ENCODE results near the gene PRKCE.

Gene PRKCE

GRCh38 chr2:46157072-46157965 is 505.8 kb downstream of the PRKCE start:
- Histone ChIP-seq H3K27me3 (ENCODE audit: insufficient read depth, insufficient read length) (no peaks in the 10 kb centered on the region), H3K36me3 (ENCODE audit: insufficient read depth, insufficient read length, low read length) (no peaks in the 10 kb centered on the region)

GRCh38 chr2:46157966-46158310 is 506.5 kb downstream of the PRKCE start:
- TF ChIP-seq SUZ12 (IDR thresholded peaks at IDR 0.05; ENCODE audit: extremely low read depth, insufficient read depth, insufficient read length), result no peak
- TF ChIP-seq YY1 (IDR thresholded peaks at IDR 0.05; ENCODE audit: insufficient read depth, insufficient read length), result no peak
- no peak for TF ChIP-seq ZNF274 (IDR thresholded peaks at IDR 0.05; ENCODE audit: low read depth, low read length)
- Histone ChIP-seq H3K4me3 (ENCODE audit: insufficient read length, low read depth) (no peak overlapping the region), H3K9me3 (ENCODE audit: insufficient read depth, low read length) (no peaks in the 10 kb centered on the region), H3K9ac (ENCODE audit: insufficient read length, low read depth) (no peak overlapping the region), H3K4me1 (ENCODE audit: insufficient read depth, insufficient read length) (peaks cover 3% of the 10 kb centered on the region), H3K36me3 (ENCODE audit: insufficient read depth, insufficient read length, low read length) (no peaks in the 10 kb centered on the region), H3K27me3 (ENCODE audit: insufficient read depth, insufficient read length) (no peaks in the 10 kb centered on the region)
- no peak for DNase-seq (ENCODE audit: low read depth, low spot score)

More at GRCh38 chr2:46157072-46157965, 505.8 kb downstream of the PRKCE start:
- Histone ChIP-seq H3K9me3 (ENCODE audit: insufficient read depth, low read length) (no peaks in the 10 kb centered on the region), H3K4me3 (ENCODE audit: insufficient read length, low read depth) (no peak overlapping the region), H3K9ac (ENCODE audit: insufficient read length, low read depth) (no peak overlapping the region), H3K4me1 (ENCODE audit: insufficient read depth, insufficient read length) (peaks cover 3% of the 10 kb centered on the region)
- TF ChIP-seq ZNF274 (IDR thresholded peaks at IDR 0.05; ENCODE audit: low read depth, low read length) (no peak), SUZ12 (IDR thresholded peaks at IDR 0.05; ENCODE audit: extremely low read depth, insufficient read depth, insufficient read length) (no peak), YY1 (IDR thresholded peaks at IDR 0.05; ENCODE audit: insufficient read depth, insufficient read length) (no peak)
- DNase-seq (ENCODE audit: low read depth, low spot score), result no peak

GRCh38 chr2:46158661-46159060 is 507.2 kb downstream of the PRKCE start:
- peaks cover 3% of the 10 kb centered on the region for H3K4me1 ChIP-seq (ENCODE audit: insufficient read depth, insufficient read length)
- H3K9ac ChIP-seq (ENCODE audit: insufficient read length, low read depth), result no peak overlapping the region
- H3K4me3 ChIP-seq (ENCODE audit: insufficient read length, low read depth), result no peak overlapping the region
- H3K27me3 ChIP-seq (ENCODE audit: insufficient read depth, insufficient read length), result no peaks in the 10 kb centered on the region
- no peak for TF ChIP-seq SUZ12 (IDR thresholded peaks at IDR 0.05; ENCODE audit: extremely low read depth, insufficient read depth, insufficient read length)
- no peak for TF ChIP-seq ZNF274 (IDR thresholded peaks at IDR 0.05; ENCODE audit: low read depth, low read length)
- no peak for TF ChIP-seq YY1 (IDR thresholded peaks at IDR 0.05; ENCODE audit: insufficient read depth, insufficient read length)
- H3K9me3 ChIP-seq (ENCODE audit: insufficient read depth, low read length), result no peaks in the 10 kb centered on the region
- H3K36me3 ChIP-seq (ENCODE audit: insufficient read depth, insufficient read length, low read length), result no peaks in the 10 kb centered on the region
- no peak for DNase-seq (ENCODE audit: low read depth, low spot score)

GRCh38 chr2:46160326-46160725 is 508.9 kb downstream of the PRKCE start:
- Histone ChIP-seq H3K9ac (ENCODE audit: insufficient read length, low read depth) (no peak overlapping the region), H3K36me3 (ENCODE audit: insufficient read depth, insufficient read length, low read length) (no peaks in the 10 kb centered on the region), H3K27me3 (ENCODE audit: insufficient read depth, insufficient read length) (no peaks in the 10 kb centered on the region), H3K4me3 (ENCODE audit: insufficient read length, low read depth) (no peak overlapping the region), H3K4me1 (ENCODE audit: insufficient read depth, insufficient read length) (peaks cover 2% of the 10 kb centered on the region), H3K9me3 (ENCODE audit: insufficient read depth, low read length) (no peaks in the 10 kb centered on the region)
- DNase-seq (ENCODE audit: low read depth, low spot score), result no peak
- TF ChIP-seq ZNF274 (IDR thresholded peaks at IDR 0.05; ENCODE audit: low read depth, low read length) (no peak), YY1 (IDR thresholded peaks at IDR 0.05; ENCODE audit: insufficient read depth, insufficient read length) (no peak), SUZ12 (IDR thresholded peaks at IDR 0.05; ENCODE audit: extremely low read depth, insufficient read depth, insufficient read length) (no peak)

GRCh38 chr2:46161315-46161714 is 509.8 kb downstream of the PRKCE start:
- H3K4me1 ChIP-seq (ENCODE audit: insufficient read depth, insufficient read length), result peaks cover 2% of the 10 kb centered on the region
- H3K4me3 ChIP-seq (ENCODE audit: insufficient read length, low read depth), result no peak overlapping the region
- no peaks in the 10 kb centered on the region for H3K27me3 ChIP-seq (ENCODE audit: insufficient read depth, insufficient read length)
- no peak overlapping the region for H3K9ac ChIP-seq (ENCODE audit: insufficient read length, low read depth)
- TF ChIP-seq YY1 (IDR thresholded peaks at IDR 0.05; ENCODE audit: insufficient read depth, insufficient read length), result no peak
- TF ChIP-seq ZNF274 (IDR thresholded peaks at IDR 0.05; ENCODE audit: low read depth, low read length), result no peak
- no peak for TF ChIP-seq SUZ12 (IDR thresholded peaks at IDR 0.05; ENCODE audit: extremely low read depth, insufficient read depth, insufficient read length)
- no peaks in the 10 kb centered on the region for H3K9me3 ChIP-seq (ENCODE audit: insufficient read depth, low read length)
- H3K36me3 ChIP-seq (ENCODE audit: insufficient read depth, insufficient read length, low read length), result no peaks in the 10 kb centered on the region
- no peak for DNase-seq (ENCODE audit: low read depth, low spot score)

GRCh38 chr2:46161911-46162310 is 510.4 kb downstream of the PRKCE start:
- TF ChIP-seq ZNF274 (IDR thresholded peaks at IDR 0.05; ENCODE audit: low read depth, low read length) (no peak), SUZ12 (IDR thresholded peaks at IDR 0.05; ENCODE audit: extremely low read depth, insufficient read depth, insufficient read length) (no peak), YY1 (IDR thresholded peaks at IDR 0.05; ENCODE audit: insufficient read depth, insufficient read length) (no peak)
- Histone ChIP-seq H3K27me3 (ENCODE audit: insufficient read depth, insufficient read length) (no peaks in the 10 kb centered on the region), H3K9me3 (ENCODE audit: insufficient read depth, low read length) (no peaks in the 10 kb centered on the region)

GRCh38 chr2:46162329-46163097 is 511.0 kb downstream of the PRKCE start:
- no peak overlapping the region for H3K9ac ChIP-seq (ENCODE audit: insufficient read length, low read depth)
- no peaks in the 10 kb centered on the region for H3K27me3 ChIP-seq (ENCODE audit: insufficient read depth, insufficient read length)
- H3K36me3 ChIP-seq (ENCODE audit: insufficient read depth, insufficient read length, low read length), result no peaks in the 10 kb centered on the region
- no peak overlapping the region for H3K4me3 ChIP-seq (ENCODE audit: insufficient read length, low read depth)
- TF ChIP-seq YY1 (IDR thresholded peaks at IDR 0.05; ENCODE audit: insufficient read depth, insufficient read length) (no peak), ZNF274 (IDR thresholded peaks at IDR 0.05; ENCODE audit: low read depth, low read length) (no peak), SUZ12 (IDR thresholded peaks at IDR 0.05; ENCODE audit: extremely low read depth, insufficient read depth, insufficient read length) (no peak)
- H3K9me3 ChIP-seq (ENCODE audit: insufficient read depth, low read length), result no peaks in the 10 kb centered on the region
- DNase-seq (ENCODE audit: low read depth, low spot score), result no peak
- H3K4me1 ChIP-seq (ENCODE audit: insufficient read depth, insufficient read length), result peaks cover 2% of the 10 kb centered on the region

More at GRCh38 chr2:46161911-46162310, 510.4 kb downstream of the PRKCE start:
- H3K4me1 ChIP-seq (ENCODE audit: insufficient read depth, insufficient read length), result peaks cover 2% of the 10 kb centered on the region
- DNase-seq (ENCODE audit: low read depth, low spot score), result no peak
- H3K4me3 ChIP-seq (ENCODE audit: insufficient read length, low read depth), result no peak overlapping the region
- no peak overlapping the region for H3K9ac ChIP-seq (ENCODE audit: insufficient read length, low read depth)
- no peaks in the 10 kb centered on the region for H3K36me3 ChIP-seq (ENCODE audit: insufficient read depth, insufficient read length, low read length)

Data from NT2/D1 (cell line).